GM21515 (cell line): ENCODE data around the gene SLC43A2.

Experiments
- ATAC-seq: cut with Tn5 transposase; IDR thresholded peaks from one replicate; pipeline ENCODE4 v1.9.1; 2021; ENCODE audit not compliant: unreplicated experiment

Gene SLC43A2

DNA sequence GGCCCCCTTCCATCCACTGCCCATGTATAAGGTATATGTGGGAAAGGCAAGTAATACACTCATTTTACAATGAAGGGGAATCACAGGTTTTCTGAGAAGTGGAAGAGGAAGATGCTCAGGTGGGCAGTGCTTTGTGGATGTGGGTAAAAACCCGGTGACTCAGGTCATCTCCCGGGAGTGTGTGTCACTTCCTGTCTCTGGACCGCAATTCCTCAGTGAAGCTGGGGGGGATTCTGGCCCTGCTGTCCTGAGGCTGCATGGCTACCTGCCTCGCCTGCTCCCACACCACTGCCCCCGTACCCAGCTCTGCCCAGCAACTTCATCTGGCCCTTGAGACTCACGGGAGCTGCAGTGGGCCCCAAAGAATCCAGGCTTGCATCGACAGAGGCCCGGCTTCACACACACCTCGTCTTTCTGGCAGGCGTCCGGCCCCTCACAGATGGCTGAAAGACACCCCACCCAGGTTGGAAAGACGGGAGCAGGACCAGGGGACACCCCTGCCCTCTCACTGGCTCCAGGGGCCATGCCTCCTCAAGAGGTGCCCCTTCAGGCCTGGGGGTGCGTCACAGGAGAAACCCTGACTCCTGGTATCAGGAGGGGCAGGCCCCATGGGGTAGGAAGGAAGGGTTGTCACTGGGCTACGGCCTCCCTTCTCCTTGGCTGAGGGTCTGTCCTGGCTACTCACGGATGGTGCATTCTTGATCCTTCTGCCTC lies 16.0 kb upstream of the SLC43A2 start:
- no peak for ATAC-seq

DNA sequence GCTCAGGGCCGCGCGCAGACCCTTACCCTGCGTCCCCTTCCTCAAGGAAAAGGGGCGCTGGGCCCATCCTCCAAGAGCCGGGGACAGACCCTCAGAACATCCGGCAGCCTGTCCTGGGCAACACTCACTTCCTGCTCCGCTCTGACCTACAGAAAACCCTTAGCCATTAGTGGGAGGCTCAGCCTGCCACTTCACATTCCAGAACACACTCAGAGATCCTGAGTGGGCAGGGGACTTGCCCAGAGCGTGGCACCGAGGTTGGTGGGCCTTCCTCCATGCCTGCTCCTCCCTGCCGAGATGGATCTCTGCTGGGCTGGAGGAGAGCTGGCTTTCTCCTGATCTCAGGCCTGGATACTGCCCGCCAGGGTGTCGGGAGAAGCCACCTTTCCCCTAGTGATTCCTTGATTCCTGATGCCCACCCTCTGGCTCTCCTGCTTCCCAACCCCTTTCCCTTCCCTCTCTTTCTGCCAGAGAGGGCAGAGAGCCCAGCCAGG lies 15.4 kb upstream of the SLC43A2 start:
- ATAC-seq = no peak

DNA sequence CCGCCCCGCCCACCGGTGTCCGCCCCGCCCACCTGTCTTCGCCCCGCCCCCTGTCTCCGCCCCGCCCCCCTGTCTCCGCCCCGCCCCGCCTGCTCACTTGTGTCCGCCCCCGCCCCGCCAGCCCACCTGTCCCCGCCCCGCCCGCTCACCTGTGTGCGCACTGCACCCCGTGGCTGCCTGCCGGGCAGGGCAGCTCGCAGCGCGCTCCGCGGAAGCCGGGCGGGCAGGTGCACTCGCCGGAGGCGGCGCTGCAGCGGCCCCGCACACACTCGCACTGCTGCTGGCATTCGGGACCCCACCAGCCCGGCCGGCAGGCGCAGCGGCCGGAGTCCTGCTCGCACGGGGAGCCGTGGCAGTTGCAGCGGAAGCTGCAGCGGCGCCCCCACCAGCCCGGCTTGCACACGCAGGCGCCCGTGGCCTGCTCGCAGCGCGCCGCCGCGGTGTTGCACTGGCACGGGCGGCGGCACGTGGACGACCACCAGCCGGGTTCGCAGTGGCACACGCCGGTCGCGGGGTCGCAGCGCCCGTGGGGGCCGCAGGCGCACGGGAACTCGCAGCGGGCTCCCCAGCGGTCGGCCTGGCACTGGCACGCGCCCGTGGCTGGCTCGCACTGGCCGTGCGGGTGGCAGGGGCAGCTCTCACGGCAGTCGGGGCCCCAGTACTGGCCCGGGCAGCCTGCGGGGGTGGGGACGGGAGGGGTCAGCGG lies 14.8 kb upstream of the SLC43A2 start:
- no peak for ATAC-seq

DNA sequence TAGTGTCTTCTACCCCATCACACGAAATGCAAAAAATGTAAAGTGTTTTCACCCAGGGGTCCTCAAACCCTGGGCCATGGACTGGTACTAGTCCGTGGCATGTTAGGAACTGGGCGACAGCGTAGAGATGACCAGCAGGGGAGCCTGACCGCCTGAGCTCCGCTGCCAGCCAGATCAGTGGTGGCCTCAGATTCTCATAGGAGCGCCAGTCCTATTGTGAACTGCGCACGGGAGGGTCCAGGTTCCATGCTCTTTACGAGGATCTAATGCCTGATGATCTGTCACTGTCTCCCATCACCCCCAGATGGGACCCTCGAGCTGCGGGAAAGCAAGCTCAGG lies 12.4 kb upstream of the SLC43A2 start:
- no peak for ATAC-seq

DNA sequence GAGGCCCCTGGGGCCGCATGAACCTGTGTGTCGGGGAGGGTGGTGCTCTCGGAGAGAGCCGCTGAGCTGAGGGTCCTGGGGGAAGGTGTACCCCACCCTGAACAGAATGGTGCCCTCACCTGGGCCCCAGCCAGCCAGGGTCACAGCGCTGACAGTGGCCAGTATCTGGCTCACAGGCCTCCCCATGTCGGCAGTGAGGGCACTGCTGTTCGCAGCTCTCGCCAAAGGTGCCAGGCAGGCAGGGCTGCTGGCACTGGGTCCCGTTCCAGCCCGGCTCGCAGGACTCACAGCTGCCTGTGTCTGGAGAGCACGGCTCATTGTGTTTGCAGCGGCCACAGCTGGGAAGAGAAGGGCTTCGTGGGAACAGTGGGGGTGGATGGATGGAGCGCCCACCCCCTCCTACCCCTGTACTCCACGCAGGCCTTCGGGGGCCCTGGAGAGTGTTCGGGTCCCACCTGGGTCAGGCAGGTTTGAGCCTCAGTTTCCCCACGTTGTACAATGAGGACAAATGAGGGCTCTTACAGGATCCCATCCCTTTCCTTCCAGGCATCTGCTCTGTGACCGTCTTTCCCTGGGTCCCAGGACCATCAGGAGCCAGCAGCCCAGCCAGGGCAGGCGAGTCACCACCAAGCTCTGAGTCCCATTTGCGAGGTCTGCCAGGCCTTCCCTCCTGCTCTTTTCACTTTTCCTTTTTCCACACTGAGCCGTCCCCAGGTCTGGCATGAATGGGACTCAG lies 11.9 kb upstream of the SLC43A2 start:
- ATAC-seq = no peak

DNA sequence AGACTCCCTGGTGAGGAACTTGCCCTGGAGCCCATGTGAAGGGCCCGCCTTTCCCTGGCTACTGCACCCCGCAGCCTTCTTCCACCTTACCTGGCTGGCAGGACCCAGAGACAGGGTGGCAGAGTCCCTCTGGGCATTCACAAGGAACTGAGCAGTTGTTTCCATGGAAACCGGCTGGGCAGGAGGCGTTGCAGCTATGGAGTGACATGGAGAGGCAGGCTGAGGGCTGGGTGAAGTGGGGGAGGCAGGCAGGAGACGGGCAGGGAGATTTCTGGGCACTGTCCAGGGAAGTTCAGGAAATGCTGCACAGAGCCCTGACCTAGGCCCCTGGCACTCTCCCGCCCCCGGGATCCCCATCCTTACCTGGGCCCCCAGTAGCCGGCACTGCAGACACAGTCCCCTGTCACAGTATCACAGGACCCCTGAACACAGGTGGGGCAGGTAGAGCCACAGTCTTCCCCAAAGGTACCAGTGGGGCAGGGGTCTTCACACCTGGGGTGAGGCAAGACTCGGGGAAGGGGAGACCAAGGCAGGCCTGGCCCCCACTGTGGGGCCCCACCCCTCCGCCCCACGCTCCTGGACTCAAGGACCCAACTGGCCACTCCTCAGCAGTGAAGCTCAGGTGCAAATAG lies 11.0 kb upstream of the SLC43A2 start:
- ATAC-seq = no peak

DNA sequence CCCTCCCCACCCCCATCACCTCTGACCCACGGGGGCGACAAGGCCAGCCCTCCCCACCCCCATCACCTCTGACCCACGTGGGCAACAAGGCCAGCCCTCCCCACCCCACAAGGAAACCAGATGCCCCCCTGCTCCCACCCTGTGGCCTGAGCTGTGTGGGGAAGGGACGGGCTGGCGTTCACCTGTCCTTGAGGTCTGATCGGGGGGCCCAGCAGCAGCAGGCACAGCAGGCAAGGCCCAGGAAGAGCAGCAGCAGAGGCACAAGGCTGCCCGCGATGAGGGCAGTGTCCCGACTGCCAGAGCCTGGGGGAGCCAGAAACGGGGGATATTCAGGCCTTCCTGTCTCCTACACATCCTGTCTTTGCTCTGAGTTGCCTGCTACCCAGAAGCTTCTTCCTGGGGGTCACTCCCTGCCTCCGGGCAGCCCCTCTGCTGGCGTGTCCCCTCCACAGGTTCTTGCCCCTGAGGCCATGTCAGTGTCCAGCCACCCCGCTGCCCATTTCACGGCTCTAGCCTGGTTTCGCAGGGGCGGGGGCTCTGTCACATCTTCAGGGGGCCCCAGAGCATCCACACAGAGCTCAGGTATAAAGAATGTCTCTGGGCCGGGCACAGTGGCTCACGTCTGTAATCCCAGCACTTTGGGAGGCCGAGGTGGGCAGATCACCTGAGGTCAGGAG lies 10.1 kb upstream of the SLC43A2 start:
- ATAC-seq = no peak

DNA sequence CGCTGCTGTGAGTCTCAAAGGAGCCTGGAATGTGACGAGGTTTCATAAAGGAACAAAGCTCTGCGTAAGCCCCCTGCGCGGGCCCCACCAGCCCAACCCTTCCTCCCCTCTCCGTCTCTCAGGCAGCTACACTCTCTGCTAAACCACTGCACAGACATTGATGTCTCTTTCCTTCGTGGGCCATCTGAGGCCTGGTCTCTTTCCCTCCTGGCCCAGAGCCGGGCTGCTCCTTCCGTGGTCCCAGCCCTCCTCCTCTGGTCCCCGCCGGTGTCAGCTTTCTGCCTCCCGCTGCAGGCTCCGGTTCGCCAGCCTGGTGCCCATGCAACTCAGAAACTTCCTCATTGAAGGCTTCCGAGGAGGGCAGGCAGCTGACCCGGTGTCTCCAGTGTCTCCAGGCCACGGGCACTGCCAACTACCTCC lies 9.5 kb upstream of the SLC43A2 start:
- no peak for ATAC-seq

DNA sequence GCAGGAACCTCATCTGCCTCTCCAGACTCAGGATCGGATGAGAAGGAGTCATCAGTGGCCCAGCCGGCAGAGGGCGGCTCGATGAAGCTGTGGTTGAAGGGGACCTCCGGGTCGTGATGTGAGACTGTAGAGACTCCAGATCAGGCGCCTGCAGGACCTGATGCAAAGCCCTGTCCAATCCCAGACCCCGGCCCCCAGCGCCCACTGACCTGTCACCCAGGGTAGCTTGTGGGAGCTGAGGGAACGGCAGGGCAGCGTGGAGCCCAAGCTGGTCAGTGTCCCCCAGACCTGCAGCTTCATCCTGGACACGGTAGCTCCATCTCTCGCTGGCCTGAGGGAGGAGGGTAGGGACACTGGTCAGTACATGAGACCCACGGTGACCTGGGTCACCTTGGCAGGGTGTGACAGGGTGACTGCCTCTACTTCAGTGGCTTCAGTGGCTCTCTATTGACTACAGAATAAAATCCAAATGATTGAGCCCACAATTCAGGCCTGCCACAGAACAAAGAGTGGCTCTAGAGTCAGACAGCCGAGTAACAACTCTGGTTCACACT lies 8.2 kb upstream of the SLC43A2 start:
- ATAC-seq = no peak

DNA sequence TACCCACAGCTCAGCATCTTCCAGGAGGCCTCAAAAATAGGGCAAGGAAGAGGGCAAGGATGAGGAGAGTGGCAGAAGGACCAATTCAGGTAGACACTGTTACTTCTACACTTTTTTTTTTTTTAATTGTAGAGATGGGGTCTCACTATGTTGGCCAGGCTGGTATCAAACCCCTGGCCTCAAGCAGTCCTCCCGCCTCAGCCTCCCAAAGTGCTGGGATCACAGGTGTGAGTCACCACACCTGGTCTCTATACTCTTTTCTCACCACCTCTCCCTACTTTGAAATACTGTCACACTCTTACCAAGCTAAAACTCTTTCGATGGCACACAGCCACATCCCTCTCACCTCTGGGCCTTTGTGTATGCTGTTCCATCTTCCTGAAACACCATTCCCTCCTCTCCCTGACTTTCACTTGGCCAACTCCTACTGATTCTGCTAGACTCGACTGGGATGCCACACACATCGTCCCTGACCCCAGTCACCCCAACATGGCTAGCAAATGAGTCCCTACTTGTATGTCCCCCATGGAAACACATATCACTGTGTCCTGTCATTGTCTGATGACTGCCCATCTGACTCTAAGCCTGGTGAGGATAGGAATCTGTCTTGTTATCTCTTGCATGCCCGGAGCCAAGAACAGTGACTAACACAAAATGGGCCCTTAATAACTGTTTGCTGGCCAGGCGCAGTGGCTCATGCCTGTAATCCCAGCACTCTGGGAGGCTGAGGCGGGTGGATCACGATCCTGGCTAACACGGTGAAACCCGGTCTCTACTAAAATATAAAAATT lies 7.2 kb upstream of the SLC43A2 start:
- ATAC-seq = no peak

DNA sequence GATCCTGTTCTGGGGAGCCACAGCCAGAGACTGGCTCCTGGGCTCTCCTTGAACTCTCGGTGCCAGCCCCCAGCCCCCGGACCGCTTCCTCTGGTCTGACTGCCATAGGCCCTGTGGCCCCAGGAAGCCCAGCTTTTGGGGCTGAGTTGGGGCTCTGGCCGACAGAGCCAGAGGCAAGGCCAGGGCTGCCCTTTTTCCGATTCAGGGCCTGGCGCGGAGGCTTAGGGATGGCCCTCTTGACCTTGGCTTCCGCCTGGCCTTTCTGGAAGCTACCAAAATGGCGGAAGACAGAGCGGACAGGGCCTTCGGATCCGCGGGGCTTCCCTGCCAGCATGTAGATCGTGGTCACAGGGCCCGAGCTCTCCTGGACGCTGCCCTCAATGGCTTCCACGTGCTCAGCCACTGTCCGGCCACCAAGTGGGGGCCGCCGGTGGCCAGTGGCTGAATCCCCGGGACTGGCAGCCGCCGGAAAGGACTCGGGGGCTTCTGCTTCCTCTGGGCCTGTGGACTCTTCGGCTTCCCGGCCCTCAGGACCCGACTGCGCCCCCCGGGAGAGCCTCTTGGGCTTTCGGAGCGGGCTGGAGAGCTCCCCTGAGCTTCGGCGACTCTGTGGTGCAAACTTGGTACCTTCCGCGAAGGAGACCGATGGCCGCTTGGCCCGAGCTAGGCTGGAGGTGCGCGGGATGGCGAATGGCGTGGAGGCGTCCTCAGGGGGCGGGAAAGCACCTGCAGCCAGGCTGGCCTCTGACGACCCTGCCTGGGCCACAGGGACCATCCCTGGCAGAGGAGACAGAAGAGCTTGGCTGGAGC lies 6.4 kb upstream of the SLC43A2 start:
- no peak for ATAC-seq

DNA sequence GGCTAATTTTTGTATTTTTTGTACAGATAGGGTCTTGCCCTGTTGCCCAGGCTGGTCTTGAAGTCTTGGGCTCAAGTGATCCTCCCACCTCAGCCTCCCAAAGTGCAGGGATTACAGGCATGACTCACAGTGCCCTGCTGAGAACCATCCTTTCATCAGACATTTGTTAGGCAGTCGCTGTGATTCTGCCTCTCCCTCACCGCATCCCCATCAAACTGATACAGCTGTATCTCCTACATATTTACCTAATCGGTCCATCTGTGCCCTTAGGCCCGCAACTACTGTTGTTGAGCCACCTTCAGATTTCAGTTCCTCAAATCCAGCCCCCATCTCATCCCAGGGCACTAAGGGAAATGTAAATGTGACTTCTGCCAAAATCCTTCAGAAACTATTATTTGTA lies 2.0 kb upstream of the SLC43A2 start:
- no peak for ATAC-seq

DNA sequence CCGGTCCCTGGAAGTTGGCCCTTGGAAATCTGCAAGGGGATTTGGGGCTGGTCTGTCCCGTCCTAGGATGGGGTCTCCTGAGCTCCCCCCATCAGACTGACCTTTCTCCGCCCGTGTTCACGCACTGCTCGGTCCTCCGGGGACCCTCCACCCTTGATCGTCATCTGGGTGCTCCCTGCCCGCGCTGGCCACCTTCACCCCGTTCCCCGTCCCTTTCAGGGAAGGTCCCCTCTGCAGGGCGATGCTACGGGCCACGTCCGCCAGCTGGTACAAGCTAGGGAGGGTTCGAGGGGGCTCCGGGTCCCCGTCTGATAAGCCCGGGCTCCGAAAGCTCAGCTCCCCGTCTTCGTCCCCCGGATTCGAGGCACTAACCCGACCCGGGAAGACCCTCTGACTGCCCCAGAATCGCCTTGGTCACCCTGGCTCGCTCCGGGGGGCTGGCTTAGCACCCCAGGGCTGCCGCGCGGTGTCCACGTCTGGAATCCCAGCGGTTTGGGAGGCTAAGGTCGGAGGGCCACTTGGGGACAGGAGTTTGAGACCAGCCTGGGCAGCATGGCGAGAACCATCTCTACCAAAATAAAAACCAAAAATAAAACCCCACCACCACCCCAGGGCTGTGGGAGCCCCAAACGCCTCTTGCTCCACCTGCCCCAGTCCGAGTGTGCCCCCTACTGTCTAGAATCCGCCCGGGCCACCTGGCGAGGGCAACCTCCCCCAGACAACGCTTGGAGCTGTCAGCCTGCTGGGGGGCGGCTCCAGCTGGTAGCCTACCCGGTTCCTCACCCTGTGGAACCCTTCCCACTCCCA lies 1.1 kb upstream of the SLC43A2 start:
- no peak for ATAC-seq

DNA sequence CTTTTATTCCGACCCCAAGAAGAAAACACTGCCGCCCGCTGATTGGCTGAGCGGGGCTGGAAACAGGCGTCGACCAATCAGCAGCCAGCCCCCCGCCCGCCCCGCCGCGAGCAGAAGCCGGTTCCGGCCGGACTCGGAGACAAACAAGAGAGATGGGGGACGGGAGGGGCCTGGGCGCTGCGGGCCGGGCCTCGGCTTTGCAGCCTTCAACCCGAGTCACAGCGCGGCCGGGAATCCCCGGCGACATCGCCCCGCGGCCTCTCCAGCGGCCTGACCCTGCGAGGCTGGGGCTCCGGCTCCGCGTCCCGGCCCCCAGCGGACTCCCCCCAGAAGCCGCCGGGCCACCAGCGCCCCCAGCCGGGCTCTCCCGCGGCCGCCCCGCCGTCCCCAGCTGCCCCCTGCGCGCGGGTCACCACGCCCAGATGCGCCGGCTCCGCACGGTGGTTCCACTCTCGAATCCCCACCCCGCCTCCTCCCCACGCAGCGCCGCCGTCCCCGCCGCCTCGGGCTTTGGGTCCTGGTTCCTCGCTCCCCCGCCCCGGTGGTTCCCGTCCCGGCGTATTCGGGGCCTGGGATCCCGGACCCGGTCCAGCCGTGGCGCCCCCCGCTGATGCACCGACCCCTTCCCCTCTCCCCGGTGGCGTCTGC lies 346 bp upstream of the SLC43A2 start:
- no peak for ATAC-seq

DNA sequence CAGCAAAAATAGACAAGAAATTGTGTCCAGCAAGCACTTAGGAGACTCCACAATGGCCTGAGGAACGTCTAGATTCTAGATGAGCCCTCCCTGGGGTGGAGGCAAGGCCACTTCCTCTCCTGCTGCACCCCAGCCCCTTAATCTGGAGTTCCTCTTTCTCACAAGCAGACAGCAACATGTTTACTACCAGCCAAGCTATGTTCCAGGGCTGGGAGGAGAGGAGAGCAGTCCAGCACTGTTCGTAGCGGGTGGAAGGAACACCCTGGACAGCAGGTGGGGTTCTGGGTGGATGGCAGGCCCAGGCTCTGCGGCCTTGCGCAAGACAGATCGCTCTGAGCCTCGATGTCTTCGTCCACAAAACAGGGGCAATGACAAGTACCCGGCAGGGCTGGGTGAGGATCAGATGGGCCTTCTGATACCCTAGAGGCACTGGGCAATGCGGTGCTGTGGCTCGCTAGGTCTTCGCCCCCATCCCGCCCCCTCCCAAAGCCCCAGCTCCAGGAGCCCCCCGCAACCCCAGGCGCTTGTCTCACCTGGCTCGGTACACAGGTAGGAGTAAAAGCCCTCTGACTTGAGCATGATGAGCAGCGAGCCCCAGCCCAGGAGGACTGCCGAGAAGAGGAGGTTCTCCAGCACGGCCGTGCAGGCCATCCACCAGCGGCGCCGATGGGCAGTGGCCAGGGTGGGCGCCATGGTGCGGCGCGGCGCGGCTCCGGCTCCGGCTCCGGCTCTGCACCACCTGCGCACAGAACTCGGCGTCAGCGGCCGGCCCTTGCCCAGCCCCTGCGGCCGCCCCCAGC lies 1.3 kb downstream of the SLC43A2 start:
- no peak for ATAC-seq

DNA sequence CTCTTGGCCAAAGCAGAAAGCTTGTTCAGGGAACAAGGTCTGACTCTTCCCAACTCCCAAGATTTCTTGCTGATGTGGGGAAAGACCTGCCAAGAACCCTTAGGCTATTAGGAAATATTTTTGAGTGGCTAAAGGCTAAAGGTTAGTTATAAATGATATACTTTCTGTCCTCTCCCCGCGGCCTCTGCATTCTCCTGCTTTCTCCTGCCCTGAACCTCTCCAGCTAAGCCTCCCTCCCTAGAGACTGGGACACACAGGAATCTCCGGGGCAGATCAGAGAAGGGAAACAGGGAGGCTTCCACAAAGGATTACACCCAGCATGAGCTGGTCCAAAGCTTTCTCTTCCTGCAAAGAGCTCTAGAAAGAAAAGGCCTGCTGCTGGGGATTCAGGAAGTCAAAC lies 2.3 kb downstream of the SLC43A2 start:
- ATAC-seq = no peak

DNA sequence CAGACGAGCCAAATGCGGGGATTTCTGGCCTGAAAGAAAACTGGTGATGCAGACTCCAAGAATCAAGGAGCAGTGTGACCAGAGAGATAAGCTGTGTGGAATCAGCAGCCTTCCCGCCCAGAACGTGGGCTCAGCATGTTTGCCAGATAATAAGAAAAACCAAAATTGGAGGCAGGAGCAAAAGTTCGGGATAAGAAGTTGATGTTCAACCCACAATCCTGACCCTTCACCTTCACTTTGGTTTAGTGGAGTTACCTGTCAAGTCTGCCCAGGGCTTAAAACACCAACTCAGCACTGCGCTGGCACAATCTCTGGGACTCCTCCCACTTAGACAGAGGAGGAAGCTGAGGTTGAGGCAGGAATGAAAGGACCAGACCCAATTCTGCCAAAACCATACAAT lies 3.1 kb downstream of the SLC43A2 start:
- ATAC-seq = no peak
